HG03457 (cell line): ENCODE measurements around the gene ECEL1.

Source experiments
- ATAC-seq: cut with Tn5 transposase; IDR thresholded peaks from one replicate; pipeline ENCODE4 v1.9.1; 2021; ENCODE audit warnings: moderate number of reproducible peaks; ENCODE audit not compliant: unreplicated experiment

The ECEL1 gene

DNA sequence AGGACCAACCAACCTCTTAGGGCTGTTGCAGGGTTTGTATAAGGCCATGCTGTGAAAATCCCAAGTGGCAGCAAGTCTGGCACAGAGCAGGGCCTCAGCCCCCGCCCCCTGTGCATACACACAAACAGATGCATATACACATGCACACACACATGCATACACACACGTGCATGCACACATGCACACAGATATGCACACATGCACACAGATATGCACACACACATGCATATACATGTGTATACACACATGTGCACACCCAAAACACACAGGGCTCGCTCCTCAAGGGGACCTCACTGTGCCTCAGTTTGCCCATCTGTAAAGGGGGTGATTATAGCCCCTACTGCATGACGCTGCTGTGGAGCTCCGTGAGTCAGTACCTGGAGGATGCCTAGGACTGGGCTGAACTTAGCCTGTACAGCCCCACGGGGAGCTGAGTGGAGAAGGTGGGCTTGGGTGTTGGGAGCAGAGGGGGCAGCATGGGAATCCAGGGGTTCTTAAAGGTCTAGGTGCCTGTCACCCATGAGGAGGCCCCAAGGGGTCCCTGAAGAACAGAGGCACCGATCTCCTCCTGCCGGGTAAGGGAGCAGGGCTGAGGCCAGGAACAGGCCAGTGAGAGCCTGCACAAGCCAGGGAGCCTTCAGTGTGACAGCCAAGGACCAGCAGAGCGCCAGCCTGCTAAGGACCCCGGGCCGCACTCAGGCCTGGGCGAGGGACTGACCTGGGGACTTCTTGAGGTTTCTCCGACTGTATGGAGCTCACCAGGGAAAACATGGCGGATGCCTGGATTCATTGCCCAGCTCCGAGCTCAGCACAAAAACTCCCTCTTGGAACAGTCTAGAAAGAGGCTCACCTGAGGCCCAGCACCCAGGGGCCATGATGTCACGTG is 55.7 kb downstream of the ECEL1 start:
- no peak for ATAC-seq
